HG02885 (cell line): ENCODE data around the gene PIGV.
A peak's percentile ranks its signal among the peaks of the same experiment; 100 is the strongest.
"Not testable (repeated sequence)": the region's sequence is repeated elsewhere in the genome, so short reads cannot be mapped to it uniquely, and the experiment has no call there.

ENCODE experiments used
- ATAC-seq: cut with Tn5 transposase; IDR thresholded peaks from one replicate; pipeline ENCODE4 v1.9.1; 2021; ENCODE audit warnings: mild to moderate bottlenecking; ENCODE audit not compliant: unreplicated experiment, poor library complexity

PIGV gene

GRCh38 chr1:26790551-26790953 lies 2.8 kb downstream of the PIGV start:
- no peak for ATAC-seq

GRCh38 chr1:26791148-26791547 lies 3.4 kb downstream of the PIGV start:
- ATAC-seq: no peak

GRCh38 chr1:26791626-26792025 lies 3.9 kb downstream of the PIGV start:
- no peak for ATAC-seq

- no peak for ATAC-seq
Measured at GRCh38 chr1:26792924-26793323, 5.2 kb downstream of the PIGV start.

- ATAC-seq: no peak
Measured at GRCh38 chr1:26794391-26794790, 6.6 kb downstream of the PIGV start.

GRCh38 chr1:26797627-26798026 lies 9.9 kb downstream of the PIGV start:
- no peak for ATAC-seq

GRCh38 chr1:26799479-26800142 lies 11.9 kb downstream of the PIGV start:
- no peak for ATAC-seq

GRCh38 chr1:26803932-26804331 lies 16.2 kb downstream of the PIGV start:
- not testable (repeated sequence) for ATAC-seq

GRCh38 chr1:26810105-26810504 lies 22.4 kb downstream of the PIGV start:
- ATAC-seq: not testable (repeated sequence)

- no peak for ATAC-seq
Measured at GRCh38 chr1:26811057-26811456, 23.3 kb downstream of the PIGV start.

GRCh38 chr1:26811708-26812107 lies 24.0 kb downstream of the PIGV start:
- no peak for ATAC-seq

GRCh38 chr1:26814377-26814776 lies 26.6 kb downstream of the PIGV start:
- ATAC-seq: no peak

GRCh38 chr1:26814893-26815292 lies 27.1 kb downstream of the PIGV start:
- no peak for ATAC-seq

- ATAC-seq: peak; percentile 75
Measured at GRCh38 chr1:26820784-26821269, 33.1 kb downstream of the PIGV start.

- ATAC-seq: no peak
Measured at GRCh38 chr1:26822737-26823395, 35.1 kb downstream of the PIGV start.

- ATAC-seq: no peak
Measured at GRCh38 chr1:26824731-26825130, 37.0 kb downstream of the PIGV start.

- peak; percentile 81 for ATAC-seq
Measured at GRCh38 chr1:26826261-26827105, 38.7 kb downstream of the PIGV start, which contains the start of gene ZDHHC18. TSS of gene ZDHHC18 (plus strand) at chr1:26826688. CDS start at chr1:26826805, 117 bp downstream.

GRCh38 chr1:26827106-26827604 lies 39.4 kb downstream of the PIGV start:
- no peak for ATAC-seq

- ATAC-seq: no peak
Measured at GRCh38 chr1:26827663-26828062, 39.9 kb downstream of the PIGV start.

GRCh38 chr1:26828411-26828991 lies 40.8 kb downstream of the PIGV start:
- ATAC-seq: no peak
